Ovary (tissue), 3 donors: Measurements from ENCODE around the gene LRP11.

ENCODE experiments used
- POLR2A ChIP-seq: fragments of 450-650 bp; IDR thresholded peaks from one replicate; pipeline ENCODE4 v1.6.1; 2017; ENCODE audit warnings: antibody characterized with exemption, mild to moderate bottlenecking, moderate library complexity
- TF ChIP-seq, protein P1 (sequence below), 3 donors: fragments of 450-650 bp in 2 of 3; fragments of 200-600 bp in 1 of 3; IDR thresholded peaks; one replicate each; pipeline versions ENCODE4 v1.5.1 to v1.8.0; 2016 to 2022; ENCODE audit warnings: antibody characterized with exemption in 3 of 3, mild to moderate bottlenecking in 1 of 3
- donor health status: DM: no; HTN: no; CAD: no.

DNA sequence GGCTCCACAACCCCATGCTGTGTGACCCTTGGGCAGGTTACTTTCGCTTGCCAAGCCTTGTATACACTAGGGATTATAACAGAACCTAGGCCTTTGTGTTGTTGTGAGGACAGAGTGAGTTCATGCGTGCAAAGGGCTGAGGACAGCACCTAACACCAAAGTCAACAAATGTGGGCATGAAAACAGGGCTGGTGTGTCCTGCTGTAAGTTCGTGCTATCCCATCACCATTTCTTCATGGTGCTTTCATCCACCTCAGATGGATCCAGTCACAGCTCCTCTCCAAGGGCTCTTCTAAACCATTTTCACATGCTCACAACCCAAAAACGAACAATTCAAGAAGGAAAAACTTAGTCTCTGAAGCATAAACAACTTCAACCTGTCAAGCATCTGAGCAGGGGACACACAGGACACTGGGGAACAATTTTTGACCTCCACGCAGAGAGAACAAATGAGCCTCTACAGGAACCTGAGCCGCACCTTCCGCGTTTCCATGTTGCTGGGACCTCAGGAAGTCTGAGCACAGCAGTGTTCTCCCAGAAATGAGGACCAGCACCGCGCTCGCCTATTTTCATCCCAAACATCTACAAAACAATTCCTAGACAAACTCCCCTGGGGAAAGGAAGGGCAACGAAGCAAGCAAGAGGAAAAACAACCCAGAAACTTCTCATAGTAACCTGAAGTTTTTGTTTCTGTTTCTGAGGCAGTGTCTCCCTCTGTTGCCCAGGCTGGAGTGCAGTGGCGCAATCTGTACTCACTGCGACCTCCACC, 3.1 kb downstream of the LRP11 start:
- TF ChIP-seq, protein P1, sequence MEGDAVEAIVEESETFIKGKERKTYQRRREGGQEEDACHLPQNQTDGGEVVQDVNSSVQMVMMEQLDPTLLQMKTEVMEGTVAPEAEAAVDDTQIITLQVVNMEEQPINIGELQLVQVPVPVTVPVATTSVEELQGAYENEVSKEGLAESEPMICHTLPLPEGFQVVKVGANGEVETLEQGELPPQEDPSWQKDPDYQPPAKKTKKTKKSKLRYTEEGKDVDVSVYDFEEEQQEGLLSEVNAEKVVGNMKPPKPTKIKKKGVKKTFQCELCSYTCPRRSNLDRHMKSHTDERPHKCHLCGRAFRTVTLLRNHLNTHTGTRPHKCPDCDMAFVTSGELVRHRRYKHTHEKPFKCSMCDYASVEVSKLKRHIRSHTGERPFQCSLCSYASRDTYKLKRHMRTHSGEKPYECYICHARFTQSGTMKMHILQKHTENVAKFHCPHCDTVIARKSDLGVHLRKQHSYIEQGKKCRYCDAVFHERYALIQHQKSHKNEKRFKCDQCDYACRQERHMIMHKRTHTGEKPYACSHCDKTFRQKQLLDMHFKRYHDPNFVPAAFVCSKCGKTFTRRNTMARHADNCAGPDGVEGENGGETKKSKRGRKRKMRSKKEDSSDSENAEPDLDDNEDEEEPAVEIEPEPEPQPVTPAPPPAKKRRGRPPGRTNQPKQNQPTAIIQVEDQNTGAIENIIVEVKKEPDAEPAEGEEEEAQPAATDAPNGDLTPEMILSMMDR (IDR thresholded peaks at IDR 0.05): no peak
- TF ChIP-seq POLR2A: no peak
